Measurements from ENCODE around the gene MYCBP2.
"Not testable (repeated sequence)": the region's sequence is repeated elsewhere in the genome, so short reads cannot be mapped to it uniquely, and the experiment has no call there.

The MYCBP2 gene, protein sequence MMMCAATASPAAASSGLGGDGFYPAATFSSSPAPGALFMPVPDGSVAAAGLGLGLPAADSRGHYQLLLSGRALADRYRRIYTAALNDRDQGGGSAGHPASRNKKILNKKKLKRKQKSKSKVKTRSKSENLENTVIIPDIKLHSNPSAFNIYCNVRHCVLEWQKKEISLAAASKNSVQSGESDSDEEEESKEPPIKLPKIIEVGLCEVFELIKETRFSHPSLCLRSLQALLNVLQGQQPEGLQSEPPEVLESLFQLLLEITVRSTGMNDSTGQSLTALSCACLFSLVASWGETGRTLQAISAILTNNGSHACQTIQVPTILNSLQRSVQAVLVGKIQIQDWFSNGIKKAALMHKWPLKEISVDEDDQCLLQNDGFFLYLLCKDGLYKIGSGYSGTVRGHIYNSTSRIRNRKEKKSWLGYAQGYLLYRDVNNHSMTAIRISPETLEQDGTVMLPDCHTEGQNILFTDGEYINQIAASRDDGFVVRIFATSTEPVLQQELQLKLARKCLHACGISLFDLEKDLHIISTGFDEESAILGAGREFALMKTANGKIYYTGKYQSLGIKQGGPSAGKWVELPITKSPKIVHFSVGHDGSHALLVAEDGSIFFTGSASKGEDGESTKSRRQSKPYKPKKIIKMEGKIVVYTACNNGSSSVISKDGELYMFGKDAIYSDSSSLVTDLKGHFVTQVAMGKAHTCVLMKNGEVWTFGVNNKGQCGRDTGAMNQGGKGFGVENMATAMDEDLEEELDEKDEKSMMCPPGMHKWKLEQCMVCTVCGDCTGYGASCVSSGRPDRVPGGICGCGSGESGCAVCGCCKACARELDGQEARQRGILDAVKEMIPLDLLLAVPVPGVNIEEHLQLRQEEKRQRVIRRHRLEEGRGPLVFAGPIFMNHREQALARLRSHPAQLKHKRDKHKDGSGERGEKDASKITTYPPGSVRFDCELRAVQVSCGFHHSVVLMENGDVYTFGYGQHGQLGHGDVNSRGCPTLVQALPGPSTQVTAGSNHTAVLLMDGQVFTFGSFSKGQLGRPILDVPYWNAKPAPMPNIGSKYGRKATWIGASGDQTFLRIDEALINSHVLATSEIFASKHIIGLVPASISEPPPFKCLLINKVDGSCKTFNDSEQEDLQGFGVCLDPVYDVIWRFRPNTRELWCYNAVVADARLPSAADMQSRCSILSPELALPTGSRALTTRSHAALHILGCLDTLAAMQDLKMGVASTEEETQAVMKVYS (N-terminal part only)

DNA sequence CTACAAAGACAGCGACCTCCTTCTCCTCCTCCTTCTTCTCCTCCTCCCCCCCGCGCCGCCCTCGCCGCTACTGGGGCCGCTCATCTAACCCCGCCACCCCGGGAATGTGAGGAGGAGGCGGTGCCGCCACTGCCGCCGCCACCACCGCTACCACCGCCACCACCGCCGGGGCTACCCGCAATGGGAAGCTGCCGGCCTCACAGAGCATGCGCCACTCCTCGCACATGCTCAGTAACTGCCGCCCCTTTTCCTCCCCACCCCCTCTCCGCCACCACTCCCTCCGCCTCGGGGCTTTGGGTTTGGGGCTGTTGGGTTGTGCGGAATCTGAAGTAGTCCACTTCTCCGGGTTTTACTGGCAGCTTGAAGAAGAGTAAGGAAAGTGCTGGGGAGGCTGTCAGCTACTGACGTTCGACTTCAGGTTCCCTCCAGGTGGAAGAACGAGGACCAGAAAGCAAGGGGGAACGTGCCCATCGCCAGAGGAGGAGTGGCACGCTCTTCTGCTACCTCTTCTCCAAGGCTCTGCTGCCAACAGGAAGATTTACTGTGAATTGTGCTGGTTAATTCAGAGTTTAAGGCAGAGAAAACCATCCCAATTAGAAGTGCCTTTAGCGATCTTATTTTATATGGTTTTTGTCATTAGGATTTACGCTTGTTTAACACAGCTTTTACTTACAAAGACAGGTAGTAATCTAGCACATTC lies at the start of gene MYCBP2:
Gene MYCBP2 (minus strand): TSS at position 190 of the 700 bp plus-strand sequence. CDS start 319 bp downstream, outside the sequence.
- DNase-seq, result peak; percentile 92

DNA sequence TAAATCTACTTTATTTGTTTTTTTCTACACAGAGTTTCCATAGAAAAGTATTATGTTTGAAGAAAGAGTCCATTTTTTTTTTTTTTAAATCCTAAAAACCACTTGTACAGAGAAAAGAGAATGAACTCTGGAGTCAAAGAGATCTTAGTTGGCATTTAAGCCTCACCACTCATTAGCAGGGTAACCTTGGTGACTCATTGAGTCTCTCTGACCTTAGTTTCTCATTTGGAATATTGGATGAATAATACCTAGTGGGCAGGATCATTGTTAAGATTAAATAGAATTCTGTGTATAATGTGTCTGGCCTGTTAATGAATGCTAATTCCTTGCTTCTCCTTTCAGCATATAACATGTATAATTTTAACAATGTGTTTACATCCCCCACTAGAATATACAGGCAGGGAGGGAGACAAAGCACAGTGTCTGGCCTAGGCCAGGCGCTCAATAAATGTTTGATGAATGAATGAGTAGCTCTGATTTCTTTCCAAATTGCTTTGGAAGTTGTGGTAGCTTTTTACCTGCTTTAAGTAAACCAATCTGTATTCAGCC lies 48.7 kb upstream of the MYCBP2 start:
- no peak for DNase-seq

DNA sequence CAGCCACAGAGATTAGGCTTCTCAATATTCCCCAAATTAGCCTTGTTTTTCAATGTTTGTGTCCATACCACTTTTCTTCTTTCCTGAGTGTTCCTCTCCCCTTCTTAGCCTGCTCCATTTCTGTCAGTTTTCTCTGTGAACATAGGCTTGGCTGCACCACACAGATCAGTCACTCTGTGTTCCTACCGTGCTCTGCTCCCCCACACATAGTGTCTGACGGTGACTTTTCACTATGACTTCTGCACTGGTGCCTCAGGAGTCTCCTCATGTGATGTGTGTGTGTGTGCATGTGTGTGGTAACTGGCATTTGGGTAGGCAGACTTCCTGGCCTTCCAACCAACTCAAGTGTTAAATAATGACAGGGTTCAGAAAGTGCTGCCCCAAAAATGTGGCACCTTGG lies 47.9 kb upstream of the MYCBP2 start:
- DNase-seq, result no peak

DNA sequence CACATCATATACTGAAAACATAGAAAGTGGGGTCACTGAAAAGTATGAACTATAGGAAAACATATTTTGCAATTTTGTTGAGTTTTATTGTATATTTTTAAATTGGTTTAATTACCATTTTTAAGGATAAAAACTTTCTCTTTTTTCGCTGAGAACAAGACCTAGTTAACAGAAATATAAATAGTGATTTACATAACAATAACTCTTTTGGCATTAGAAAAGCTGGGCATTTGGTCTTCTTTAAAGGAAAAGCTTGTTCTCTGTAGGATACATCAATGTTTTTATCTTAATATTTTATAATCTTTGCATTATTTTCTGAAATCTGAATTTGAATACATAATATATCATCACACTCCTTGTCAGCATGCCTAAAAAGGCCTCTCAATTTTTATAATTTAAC lies 47.4 kb upstream of the MYCBP2 start:
- DNase-seq, result no peak

DNA sequence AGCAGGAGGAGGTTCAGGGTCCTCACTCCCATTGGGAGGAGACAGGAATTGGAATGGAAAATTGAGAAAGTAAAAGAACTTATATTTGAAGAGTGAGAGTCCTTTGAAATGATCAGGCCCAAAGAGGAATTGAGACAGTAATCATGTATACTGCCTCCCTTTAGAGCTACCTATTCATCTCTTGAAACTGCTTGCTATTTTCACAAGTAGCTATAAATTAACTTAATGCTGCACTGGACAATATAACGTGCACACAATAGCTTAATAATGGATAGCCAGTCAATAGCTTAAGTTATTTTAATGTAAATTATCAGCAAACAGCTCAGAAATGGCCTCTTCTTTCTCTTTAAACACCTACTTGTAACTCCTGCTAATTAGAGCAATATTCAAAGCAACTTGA lies 46.6 kb upstream of the MYCBP2 start:
- DNase-seq, result no peak

DNA sequence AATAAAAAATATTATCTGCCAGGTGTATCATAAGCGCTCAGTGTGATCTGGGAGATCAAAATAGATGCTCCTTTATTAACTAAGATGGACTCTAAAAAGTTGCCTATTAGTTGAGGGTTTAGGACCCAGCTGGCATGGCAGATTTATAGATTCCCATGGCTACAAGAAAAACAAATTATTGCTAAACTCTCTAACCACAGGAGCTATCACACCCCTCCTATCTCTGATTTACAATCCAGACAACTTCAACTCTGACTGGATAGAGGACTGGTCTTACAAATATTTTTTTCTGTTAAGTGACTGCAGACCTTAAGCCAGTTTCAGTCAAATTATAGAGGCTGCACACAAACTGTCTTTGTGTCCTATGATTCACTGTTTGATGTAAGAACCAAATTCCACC lies 45.4 kb upstream of the MYCBP2 start:
- DNase-seq, result no peak

DNA sequence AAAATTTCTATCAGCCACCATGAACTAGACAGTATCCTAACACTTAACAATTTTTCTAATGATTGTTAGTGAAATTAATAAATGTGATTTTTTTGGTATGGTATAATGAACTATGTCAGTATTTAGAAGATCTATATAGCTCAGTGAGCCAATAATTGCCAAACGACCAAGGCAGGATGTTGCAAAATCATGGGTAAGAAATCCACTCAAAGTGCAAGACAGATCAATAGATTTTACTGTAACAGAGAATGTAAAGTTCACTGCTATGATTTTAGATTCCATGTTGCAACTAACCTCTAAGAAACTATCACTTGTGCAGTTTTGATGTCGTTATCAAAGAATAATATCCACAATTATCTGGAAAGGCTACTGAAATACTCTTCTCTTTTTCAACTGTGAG lies 44.0 kb upstream of the MYCBP2 start:
- DNase-seq, result no peak

DNA sequence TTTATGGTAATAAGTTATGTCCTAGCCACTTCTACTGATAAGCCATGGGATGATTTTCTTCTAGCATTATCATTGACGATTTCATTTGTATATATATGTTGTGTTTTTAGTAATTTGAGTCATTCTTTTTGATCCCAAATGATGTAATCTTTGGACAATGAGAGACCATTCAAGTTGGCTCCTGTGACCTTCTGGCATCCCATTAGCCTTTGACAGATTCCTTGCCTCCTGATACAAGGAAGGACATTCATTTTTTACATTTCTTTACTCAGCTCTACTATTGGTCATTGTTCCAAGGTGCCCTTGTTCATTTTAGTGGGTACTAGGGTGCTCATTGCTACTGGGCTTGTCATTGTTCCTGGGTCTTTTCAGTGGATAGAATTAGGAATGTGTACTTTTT lies 35.3 kb upstream of the MYCBP2 start:
- DNase-seq, result no peak

DNA sequence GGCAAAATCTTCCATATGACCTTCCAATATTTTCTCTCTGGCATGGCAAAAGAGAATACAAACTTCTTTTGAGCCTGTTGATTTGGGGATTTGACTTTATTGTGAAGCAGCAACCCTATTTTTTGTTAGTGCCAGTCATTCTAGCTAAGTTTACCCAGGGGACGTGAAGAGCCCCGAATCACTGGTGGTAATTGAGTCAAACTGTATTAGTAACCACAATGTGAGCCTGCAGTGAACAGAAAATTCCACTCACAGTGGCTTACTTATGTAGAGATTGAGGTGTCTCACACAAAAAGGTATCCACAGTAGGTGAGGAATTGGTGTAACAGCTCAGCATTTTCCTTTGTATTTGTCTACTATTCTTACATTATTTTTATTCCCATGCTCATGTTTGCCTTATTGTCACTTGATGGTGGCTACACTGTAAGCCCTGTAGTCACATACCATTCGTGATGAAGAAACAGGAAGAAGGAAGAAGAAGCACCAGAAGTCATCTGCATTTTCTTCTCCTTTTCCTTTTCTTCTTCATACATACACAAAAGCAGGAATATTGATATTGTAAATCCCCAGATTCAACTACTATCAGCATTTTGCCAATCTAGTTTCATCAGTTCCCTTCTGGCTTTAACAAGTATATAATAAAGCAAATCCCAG lies 33.3 kb upstream of the MYCBP2 start:
- DNase-seq, result no peak

DNA sequence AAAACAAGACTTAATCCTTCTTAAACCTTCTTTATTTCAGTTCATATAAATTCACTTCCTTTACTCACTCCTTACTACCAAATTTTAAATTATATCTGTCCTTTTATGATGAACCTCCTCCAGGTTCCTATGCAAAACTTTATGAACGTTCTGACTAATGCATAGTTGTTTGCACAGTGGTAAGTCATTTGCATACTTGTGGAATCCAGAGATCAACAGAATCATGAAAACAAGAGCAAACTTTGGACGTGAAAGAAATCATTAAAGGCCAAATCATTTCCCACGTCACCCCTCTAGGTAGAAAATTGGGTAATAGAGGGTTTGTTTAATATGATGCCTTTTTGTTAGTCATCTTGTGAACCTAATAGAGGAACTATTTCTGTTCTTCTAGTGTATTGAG lies 32.3 kb upstream of the MYCBP2 start:
- DNase-seq, result no peak

DNA sequence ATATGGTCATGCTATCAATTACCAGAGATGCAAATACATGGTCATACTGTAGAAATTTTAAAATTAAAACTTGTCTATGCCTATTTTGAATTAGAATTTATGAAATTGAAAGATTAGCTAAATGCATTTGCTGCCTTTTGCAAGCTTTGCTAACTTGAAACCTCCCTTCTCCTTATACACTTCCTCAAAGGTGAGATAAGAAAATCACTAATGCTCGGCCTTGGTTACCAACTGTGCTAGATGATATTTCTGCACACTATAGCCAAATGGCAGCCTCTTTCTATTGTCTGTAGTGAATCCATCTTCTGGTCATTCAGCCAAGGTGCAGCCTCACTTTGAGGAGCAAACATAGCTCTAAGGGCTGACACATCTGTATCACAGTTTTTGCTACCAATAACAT lies 31.1 kb upstream of the MYCBP2 start:
- DNase-seq, result no peak

DNA sequence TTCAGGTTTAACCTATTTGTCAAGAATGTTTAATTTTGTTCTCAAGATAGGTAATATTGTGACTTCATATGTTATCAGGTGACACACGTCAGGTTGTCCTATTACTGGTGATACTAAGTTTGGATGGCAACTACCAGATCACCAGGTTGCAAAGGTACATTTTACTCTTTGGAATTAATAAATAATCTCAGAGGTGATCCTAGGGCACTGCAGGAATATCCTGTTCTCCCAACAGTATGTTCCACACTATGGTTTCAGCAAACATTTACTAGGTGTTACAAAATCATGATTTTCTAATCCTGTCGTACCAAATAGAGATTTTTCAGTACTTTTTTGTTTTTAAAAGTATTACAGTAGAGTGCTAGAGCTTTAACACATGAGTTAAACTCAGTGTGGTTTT lies 29.3 kb upstream of the MYCBP2 start:
- no peak for DNase-seq

DNA sequence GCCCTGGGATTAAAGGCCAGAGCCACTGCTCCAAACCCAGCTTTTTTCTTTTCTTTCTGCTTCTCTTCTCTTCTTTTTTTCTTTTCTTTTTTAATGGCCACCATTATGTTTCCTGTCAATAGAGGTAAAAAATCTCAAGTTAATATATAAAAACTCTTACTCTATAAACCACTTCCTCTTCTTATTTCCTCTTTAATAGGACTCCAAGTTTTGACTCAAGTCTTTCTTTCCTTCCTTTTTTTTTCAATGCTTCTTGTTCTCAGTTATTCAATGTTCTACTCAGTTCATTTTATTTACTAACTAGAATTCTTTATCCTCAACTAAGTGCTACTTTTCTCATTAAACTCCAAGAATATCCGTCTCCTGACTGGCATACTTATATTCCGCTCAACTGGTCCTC lies 27.1 kb upstream of the MYCBP2 start:
- DNase-seq, result no peak

DNA sequence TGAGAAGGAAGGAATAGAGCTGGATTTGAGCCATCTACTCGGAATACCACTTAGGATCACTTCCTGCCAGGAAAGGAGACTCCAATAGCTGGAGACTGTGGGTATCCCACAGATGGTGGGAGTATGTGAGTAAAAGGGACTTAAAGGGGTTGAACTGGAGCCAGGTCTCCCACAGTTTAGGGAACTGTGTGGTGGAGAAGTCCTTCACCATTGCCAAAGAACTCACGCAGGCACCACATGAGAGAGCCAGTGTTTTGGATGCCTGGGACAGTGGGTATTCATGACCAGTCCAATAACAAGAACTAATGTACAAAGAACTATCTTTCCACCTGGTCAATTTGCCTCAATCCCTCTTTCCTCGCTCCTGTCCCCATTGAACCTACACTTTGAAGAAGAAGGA lies 24.4 kb upstream of the MYCBP2 start:
- no peak for DNase-seq

DNA sequence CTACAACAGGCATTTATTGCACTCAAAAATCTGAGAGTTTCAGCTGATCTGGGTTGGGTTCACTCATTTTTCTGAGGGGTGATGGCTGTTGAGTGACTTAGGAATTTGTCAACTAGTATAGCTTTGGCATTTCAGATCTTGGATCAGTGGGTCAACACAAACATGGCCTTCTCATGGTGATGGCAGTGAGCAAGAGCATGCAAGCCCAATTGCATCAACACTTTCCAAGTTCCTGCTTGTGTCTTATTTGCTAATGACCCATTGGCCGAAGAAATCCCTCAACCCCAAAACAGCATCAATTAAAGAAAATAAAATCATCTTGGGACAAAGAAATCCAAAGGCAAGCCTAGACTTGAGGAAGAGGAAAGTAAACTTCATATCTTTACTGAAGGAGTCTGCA lies 23.9 kb upstream of the MYCBP2 start:
- no peak for DNase-seq

DNA sequence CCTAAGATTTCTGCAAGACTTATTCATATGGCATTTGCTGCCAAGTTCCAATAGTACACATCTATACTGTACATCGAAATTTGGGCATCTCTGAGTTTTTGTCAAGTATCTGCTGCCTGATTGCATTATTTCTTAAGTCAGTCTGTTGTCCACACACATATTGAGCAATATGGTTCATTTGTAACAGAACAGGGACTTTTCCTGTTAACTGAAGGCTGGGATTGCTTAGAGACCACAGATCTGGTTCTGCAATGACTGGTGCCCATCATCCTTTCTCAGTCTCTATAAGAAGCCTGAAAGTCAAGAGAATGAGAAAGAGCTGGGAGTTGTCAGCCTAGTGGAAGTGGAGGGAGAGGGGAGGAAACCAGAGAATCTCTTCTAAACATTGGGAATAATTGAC lies 22.5 kb upstream of the MYCBP2 start:
- DNase-seq, result no peak

DNA sequence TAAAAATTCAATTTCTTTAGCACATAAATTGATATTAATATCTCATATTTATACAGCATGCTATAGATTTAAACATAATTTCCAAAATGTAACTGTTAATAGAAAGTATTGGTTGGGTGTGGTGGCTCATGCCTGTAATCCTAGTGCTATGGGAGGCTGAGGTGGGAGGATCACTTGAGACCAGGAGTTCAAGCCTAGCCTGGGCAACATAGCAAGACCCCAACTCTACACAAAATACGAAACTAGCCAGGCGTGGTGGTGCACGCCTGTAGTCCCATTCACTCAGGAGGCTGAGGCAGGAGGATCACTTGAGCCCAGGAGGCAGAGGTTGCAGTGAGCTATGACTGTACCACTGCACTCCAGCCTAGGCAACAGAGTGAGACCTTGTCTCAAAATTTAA lies 20.5 kb upstream of the MYCBP2 start:
- DNase-seq, result not testable (repeated sequence)

DNA sequence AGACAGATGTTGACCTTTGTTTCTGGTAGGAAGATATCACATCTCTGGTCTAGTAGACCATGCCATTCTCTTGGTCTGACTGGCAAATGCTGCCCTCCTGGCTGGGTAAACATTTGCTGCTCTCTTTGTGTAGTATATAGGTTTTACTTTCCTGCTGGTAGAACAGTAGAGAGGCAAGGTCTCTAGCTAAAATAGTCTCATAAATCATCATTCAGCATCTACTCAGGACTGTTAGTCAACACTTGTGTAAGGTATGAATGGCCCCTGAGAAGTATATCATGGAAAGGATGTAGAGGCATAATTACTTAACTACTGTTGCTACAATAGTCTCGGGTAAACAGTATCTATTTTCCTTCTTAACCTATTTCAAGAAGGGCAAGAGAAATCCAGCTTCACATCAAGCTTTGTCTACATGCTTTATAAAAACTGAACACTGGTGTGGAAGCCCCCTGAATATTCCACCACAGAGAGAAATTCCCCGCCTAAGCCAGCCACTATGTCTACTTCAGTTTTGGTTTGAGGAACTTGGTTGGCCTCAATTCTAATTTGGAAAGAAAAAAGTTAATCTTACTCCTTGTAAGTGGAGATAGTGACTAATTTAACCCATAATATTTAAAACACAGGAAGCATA lies 18.4 kb upstream of the MYCBP2 start:
- DNase-seq, result peak; percentile 49

DNA sequence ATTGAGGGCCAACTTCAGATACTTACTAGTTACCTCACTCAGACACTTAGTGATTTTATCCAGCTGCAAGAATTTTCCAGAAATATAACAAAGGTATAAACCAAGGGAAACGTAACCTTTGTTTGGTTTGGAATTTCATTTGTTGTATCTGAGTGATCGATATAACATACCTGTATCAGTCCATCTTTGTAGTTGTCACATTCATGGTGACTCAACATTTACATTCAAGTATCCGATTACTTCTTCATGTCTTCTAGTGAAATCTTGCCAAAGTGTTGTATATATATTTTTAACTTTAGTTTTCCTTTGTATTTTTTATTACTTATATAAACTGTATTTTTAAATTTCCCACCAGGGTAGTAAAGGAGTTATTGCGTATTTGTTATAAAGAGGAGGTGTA lies 16.9 kb upstream of the MYCBP2 start:
- DNase-seq, result no peak

DNA sequence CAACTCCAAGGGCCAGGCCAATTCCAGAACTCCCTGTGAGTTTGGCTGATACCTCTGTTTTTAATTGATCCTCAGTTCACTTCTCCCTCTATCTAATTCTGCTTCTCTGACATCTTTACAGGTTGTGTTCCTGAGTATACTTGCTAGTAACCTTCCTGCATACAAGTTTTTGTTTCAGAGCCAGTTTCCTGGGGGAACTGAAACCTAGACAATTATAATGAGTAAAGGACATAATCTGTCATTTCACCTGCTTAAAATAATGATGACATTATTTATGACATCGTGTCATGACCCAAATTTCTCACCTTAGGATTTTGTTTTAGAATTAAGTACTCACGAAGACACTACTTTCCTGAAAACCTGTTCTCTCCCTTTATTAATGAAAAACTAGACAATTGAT lies 12.5 kb upstream of the MYCBP2 start:
- no peak for DNase-seq

DNA sequence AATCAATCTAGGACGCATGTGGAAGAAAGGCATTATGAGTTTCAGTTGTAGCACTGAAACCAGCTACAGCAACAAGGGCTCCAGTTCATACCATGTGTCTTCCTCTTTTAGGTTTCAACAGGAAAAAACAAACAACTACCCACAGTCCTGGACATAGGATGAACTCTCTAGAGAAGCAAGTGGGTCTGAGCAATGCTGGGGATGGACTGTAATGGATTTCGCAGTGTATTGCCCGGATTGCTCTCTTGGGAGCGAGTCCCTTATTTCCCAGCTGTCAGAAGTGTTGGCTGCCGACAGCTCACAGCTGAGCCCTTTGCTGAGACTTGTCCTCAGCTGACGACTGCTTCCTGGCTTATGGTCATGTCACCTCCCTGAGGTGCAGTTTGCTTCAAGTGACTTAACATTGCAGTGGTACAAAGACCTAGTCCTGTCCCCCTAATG lies 12.1 kb upstream of the MYCBP2 start:
- DNase-seq, result no peak

Data from SHP77 treated with DMSO at 0.1 percent for 48 hours (cell line).